GM12891 (cell line): ENCODE results near the gene RNF169.
"Not testable (repeated sequence)": the region's sequence is repeated elsewhere in the genome, so short reads cannot be mapped to it uniquely, and the experiment has no call there.

Source experiments
- DNase-seq: peaks from one replicate; pipeline ENCODE4 v3.0.0; 2011; ENCODE audit warnings: low spot score; ENCODE audit not compliant: insufficient read length
- FAIRE-seq: peaks from 2 replicates; lab custom pipeline; 2011; peaks lifted over from hg19 to GRCh38; lab: Jason Lieb, UNC
- PAX5 ChIP-seq: IDR thresholded peaks from 2 replicates; pipeline ENCODE4 v1.6.1; 2011; ENCODE audit warnings: low read length, moderate library complexity, mild to moderate bottlenecking; ENCODE audit not compliant: insufficient read depth, severe bottlenecking
- POLR2A ChIP-seq: IDR thresholded peaks from 2 replicates; pipeline ENCODE4 v1.6.1; 2011; ENCODE audit warnings: low read depth, low read length, control low read depth
- POLR2AphosphoS5 ChIP-seq: IDR thresholded peaks from 2 replicates; pipeline ENCODE4 v1.6.1; 2011; ENCODE audit warnings: low read depth, low read length, control low read depth
- POU2F2 ChIP-seq: IDR thresholded peaks from 2 replicates; pipeline ENCODE4 v1.6.1; 2011; ENCODE audit warnings: low read depth, mild to moderate bottlenecking, control low read depth, low read length, moderate library complexity
- SPI1 ChIP-seq: IDR thresholded peaks from 2 replicates; pipeline ENCODE4 v1.6.1; 2011; ENCODE audit warnings: low read depth, low read length, control low read depth
- TAF1 ChIP-seq: IDR thresholded peaks from 2 replicates; pipeline ENCODE4 v1.6.1; 2011; ENCODE audit warnings: low read depth, low read length, control low read depth

RNF169 gene

DNA sequence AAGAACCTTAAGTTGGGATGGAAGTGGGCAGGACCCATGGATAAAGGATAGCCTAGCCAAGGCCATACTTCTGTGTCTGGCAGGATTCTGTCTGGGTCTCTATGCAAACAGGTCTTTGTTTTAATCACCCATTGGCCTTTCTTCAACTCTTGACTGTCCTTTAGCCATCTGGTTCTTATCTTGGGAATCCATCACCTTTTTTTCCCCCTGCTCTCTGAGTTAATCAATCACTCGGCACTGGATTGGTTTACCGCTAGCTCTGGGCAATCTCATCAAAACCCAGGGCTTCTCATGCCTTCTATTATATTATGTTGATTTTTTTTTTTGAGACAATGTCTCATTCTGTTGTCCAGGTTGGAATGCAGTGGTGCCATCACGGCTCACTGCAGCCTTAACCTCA is 1.8 kb upstream of the RNF169 start:
- no peak for DNase-seq
- no peak for TF ChIP-seq POLR2A
- TF ChIP-seq POU2F2, result no peak
- TF ChIP-seq TAF1, result no peak
- TF ChIP-seq SPI1, result no peak
- TF ChIP-seq POLR2AphosphoS5, result no peak
- no peak for TF ChIP-seq PAX5
- no peak for FAIRE-seq

DNA sequence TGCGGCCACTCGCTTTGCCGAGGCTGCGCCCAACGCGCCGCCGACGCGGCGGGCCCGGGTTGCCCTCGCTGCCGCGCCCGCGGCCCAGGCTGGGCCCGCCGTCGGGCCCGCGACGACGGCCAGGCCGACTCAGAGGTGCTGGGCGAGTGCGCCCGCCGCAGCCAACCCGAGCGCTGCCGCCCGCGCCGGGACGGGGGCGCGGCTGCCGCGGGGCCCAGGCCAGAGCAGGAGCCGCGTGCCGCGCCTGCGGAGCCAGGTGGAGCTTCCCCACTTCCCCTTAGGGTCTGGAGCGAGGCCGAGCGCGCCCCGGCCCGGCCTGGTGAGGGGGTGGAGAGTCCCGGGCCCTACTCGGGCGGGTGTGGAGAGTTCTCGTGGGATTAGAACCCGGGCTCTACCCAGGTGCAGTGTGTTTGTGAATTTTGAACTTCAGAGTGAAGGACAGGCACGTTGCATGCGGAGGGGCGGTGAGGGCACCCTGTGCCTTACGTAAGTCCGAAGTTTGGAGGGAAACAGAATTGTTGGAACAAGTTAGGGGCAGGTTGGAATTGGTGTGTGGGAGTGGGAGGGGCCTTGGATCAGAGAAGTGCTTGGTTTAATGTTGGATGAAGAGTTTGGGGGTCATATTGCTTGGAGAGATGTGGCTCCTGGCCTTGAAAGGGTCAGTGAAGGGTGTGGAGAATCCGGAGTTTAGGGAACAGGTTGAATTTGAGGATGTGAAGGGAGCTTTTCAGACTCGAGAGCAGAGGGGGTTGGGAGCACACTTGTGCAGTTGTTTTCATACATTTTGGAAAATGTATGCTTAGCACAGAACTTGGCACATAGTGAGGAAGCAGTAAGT is 697 bp downstream of the RNF169 start:
- 0 out of 2 replicates have a peak, but pooled peaks have one; percentile 4 for TF ChIP-seq POLR2AphosphoS5
- no peak for TF ChIP-seq PAX5
- peak; percentile 43; the same call in 1 of the 2 replicates for TF ChIP-seq TAF1
- TF ChIP-seq SPI1, result peak; percentile 76
- no peak for TF ChIP-seq POU2F2
- no peak for TF ChIP-seq POLR2A
- DNase-seq, result peak; percentile 62
- FAIRE-seq, result peak; percentile 85

DNA sequence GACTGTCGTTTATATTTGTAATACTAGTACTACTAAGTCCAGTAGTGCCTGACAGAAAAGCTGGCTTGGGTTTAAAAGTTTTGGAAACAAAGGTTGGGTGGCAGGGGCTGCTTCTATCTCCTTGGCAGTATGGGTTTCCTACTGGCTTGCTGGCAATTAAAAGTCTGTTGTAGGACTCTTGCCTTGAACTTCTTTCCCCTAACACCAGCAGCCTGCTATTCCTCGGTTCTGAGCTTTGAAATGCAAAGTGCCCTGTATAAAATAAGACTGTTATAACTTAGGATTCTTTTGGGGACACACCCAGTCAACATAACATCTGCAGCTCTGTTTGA is 1.3 kb downstream of the RNF169 start:
- FAIRE-seq, result no peak
- DNase-seq, result no peak
- TF ChIP-seq POLR2AphosphoS5 (no peak), PAX5 (no peak), POLR2A (no peak), SPI1 (no peak), TAF1 (no peak), POU2F2 (no peak)

DNA sequence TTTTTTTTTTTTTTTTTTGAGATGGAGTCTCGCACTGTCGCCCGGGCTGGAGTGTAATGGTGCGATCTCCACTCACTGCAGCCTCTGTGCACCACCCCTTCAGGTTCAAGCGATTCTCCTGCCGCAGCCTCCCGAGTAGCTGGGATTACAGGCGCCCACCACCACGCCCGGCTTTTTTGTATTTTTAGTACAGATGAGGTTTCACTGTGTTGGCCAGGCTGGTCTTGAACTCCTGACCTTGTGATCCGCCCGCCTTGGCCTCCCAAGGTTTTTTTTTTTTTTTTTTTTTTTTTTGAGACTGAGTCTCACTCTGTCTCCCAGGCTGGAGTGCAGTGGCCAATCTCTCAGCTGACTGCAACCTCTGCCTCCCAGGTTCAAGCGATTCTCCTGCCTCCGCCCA is 1.9 kb downstream of the RNF169 start:
- not testable (repeated sequence) for DNase-seq, FAIRE-seq

DNA sequence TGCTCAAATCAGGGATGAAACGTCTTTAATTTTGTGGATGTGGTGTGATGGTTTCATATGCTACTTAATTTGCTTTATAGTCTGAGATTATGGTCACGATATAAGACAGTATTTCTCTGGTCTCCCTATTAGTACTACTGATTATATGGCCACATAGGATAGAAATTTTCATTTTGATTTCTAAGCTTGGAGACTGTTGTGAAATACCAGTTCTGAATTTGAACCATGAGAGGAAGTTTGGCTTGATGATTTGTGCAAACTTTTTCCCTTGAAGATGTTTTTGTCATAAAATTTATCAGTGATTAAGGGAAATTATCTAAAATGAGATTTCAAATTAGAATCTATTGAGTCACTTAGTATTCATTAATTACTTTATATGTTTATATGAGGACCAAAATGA is 2.7 kb downstream of the RNF169 start:
- FAIRE-seq, result no peak
- TF ChIP-seq POLR2A (no peak), SPI1 (no peak), POU2F2 (no peak), POLR2AphosphoS5 (no peak), TAF1 (no peak), PAX5 (no peak)
- DNase-seq, result no peak

DNA sequence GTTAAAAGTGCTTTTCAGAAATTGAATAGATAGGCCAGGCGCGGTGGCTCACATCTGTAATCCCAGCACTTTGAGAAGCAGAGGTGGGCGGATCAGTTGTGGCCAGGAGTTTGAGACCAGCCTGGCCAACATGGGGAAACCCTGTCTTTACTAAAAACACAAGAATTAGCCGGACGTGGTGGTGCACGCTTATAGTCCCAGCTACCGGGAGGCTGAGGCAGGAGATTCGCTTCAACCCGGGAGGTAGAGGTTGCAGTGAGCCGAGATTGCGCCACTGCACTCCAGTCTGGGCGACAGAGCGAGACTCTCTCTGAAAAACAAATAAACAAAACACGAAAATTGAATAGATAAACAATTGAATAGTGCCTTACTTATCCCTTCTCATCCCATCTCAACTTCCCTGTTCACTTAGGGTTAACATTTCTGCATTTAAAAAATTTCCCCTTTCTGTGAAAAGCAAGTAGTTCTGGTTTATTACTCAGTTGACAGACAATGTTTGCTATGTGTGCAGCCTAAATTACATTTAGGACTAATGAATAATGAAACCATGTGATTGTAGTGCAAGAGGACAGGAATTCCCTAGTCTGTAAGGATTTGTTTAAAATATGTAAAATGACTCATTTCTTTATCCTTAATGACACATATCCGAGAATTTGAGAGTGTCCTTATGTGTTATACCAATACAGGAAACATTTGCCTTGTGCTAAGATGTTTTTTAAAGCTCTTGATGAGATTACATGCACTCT is 6.0 kb downstream of the RNF169 start:
- TF ChIP-seq SPI1 (no peak), POLR2A (no peak), POU2F2 (no peak), PAX5 (no peak), TAF1 (no peak), POLR2AphosphoS5 (no peak)
- FAIRE-seq, result no peak
- DNase-seq, result no peak

DNA sequence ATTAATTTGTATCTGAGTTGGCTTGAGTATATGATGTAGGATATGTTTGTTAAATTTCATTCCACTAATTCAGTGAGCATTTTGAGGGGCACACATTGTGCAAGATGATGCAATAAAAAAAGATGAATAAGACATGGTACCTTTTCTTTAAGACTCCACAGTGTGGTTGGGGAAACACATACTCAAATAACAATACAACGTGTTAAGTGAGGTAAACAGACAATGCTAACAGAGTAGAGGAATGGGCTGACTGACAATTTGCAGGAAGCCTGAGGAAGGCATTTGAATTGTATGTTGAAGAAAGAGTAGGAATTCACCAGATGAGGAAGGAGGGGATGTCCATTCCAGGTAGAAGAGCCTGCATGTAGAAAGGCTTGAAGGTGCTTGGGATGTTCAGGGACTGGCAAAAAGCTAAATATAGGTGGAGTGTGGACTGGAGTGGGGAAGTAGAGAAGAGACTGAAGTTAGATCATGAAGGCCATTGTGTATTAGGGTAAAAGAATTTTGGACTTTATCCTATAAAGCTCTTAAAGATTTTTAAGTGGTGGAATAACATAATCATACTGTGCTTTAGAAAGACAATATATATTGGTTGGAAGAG is 6.8 kb downstream of the RNF169 start:
- no peak for DNase-seq
- no peak for TF ChIP-seq POLR2A
- no peak for TF ChIP-seq POU2F2
- no peak for TF ChIP-seq TAF1
- no peak for TF ChIP-seq PAX5
- no peak for TF ChIP-seq POLR2AphosphoS5
- no peak for TF ChIP-seq SPI1
- no peak for FAIRE-seq

DNA sequence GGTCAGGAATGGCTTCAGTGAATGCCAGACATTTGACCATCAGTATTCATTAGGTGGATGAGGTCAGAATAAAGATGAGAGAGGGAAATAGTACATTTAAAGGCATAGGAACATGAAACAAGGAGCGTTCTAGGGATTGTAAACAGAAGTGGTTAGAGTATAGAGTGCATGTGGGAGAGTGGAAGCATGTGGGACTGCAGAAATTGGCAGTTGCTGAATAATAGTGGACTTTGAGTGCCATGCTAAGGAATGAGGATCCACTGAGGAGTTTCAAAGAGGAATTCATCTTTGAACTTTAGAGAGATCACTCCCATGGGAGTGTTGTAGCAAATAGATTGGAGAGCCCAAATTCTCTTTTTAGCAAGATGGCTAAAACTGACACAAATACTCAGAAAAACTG is 7.9 kb downstream of the RNF169 start:
- TF ChIP-seq PAX5 (no peak), POLR2A (no peak), POLR2AphosphoS5 (no peak), POU2F2 (no peak), TAF1 (no peak), SPI1 (no peak)
- FAIRE-seq (no peak), DNase-seq (no peak)

DNA sequence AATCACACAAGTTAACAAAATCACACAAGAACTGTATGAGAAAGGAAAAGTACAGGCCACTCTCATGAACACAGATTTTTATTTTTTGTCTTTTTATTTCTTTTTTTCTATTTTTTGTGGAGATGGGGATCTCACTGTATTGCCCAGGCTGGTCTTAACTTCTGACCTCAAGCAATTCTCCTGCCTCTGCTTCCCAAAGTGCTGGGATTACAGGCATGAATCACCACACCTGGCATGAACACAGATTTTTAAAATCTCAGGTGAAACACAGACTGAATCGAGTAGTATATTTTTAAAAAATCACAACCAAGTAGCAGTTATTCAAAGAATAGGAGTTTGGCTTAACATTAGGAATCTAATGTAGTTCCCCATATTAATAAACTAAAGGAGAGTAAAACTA is 18.3 kb downstream of the RNF169 start:
- no peak for FAIRE-seq
- DNase-seq, result no peak
- TF ChIP-seq POLR2A (no peak), POU2F2 (no peak), POLR2AphosphoS5 (no peak), SPI1 (no peak), PAX5 (no peak), TAF1 (no peak)

DNA sequence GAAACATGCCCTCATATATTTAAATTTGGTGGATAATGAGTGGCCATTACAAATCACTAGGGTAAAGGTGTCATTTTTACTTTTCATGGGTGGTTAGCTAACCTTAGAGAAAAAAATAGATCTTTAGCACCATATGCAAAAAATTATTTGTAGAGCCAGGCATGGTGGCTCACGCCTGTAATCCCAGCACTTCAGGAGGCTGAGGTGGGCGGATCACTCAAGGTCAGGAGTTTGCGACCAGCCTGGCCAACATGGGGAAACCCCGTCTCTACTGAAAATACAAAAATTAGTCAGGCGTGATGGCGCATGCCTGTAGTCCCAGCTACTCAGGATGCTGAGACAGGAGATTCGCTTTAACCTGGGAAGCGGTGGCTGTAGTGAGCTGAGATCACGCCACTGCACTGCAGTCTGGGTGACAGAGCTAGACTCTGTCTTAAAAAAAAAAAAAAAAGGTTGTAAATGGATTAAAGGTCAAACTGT is 19.6 kb downstream of the RNF169 start:
- not testable (repeated sequence) for DNase-seq
- peak; percentile 87 for FAIRE-seq

More for the DNA sequence above, 19.6 kb downstream of the RNF169 start:
- TF ChIP-seq PAX5, result peak; percentile 55
